GM23248 (cell line): ENCODE results near the gene PCDHB12.
"Not testable (repeated sequence)": the region's sequence is repeated elsewhere in the genome, so short reads cannot be mapped to it uniquely, and the experiment has no call there.

Experiments
- EZH2 ChIP-seq: fragments of 200-600 bp; sonication (generic); IDR thresholded peaks from 2 replicates; pipeline ENCODE4 v1.6.1; 2018; ENCODE audit warnings: antibody characterized with exemption, mild to moderate bottlenecking; ENCODE audit not compliant: insufficient read depth, poor library complexity, severe bottlenecking
- EZH2phosphoT487 ChIP-seq: fragments of 200-600 bp; sonication (generic); IDR thresholded peaks from 2 replicates; pipeline ENCODE4 v1.6.1; 2018; ENCODE audit warnings: antibody characterized with exemption, moderate library complexity, mild to moderate bottlenecking, low read depth; ENCODE audit not compliant: insufficient read depth

DNA sequence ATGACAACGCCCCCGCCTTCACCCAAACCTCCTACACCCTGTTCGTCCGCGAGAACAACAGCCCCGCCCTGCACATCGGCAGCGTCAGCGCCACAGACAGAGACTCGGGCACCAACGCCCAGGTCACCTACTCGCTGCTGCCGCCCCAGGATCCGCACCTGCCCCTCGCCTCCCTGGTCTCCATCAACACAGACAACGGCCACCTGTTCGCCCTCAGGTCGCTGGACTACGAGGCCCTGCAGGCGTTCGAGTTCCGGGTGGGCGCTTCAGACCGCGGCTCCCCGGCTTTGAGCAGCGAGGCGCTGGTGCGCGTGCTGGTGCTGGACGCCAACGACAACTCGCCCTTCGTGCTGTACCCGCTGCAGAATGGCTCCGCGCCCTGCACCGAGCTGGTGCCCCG lies 29.1 kb upstream of the PCDHB12 start:
- not testable (repeated sequence) for TF ChIP-seq EZH2, EZH2phosphoT487
